GM23248 (cell line): ENCODE results near the gene CD1E. TPM values are rescaled to one million over a fixed set of nuclear protein-coding genes. Genes with fewer than 3 reads are reported as not detected.

Experiments
- DNase-seq: peaks from one replicate; pipeline ENCODE4 v3.0.0-alpha.2; 2015
- H2AFZ ChIP-seq: fragments of 200-600 bp; sonication (generic); 2 replicates; pipeline ENCODE4 v1.6.1; 2016; ENCODE audit warnings: antibody characterized with exemption
- H3F3A ChIP-seq: fragments of 200-600 bp; sonication (generic); 2 replicates; pipeline ENCODE4 v1.6.1; 2016; ENCODE audit warnings: mild to moderate bottlenecking, antibody characterized with exemption, mixed run types; ENCODE audit not compliant: insufficient read depth
- H3K27ac ChIP-seq: fragments of 200-600 bp; sonication (generic); 2 replicates; pipeline ENCODE4 v1.5.1; 2016; ENCODE audit warnings: mild to moderate bottlenecking
- H3K27me3 ChIP-seq: fragments of 200-600 bp; sonication (generic); replicated peaks from 2 replicates; pipeline ENCODE4 v1.6.1; 2016; ENCODE audit warnings: mild to moderate bottlenecking; ENCODE audit not compliant: insufficient read depth
- H3K36me3 ChIP-seq: fragments of 200-600 bp; sonication (generic); 2 replicates; pipeline ENCODE4 v1.6.1; 2016; ENCODE audit warnings: low read depth, mild to moderate bottlenecking
- H3K4me1 ChIP-seq: fragments of 200-600 bp; sonication (generic); 2 replicates; pipeline ENCODE4 v1.6.1; 2016; ENCODE audit warnings: mild to moderate bottlenecking; ENCODE audit not compliant: insufficient read depth
- H3K4me2 ChIP-seq: fragments of 200-600 bp; sonication (generic); one replicate; pipeline ENCODE4 v1.6.1; 2016; ENCODE audit warnings: mild to moderate bottlenecking; ENCODE audit not compliant: unreplicated experiment
- H3K4me3 ChIP-seq: fragments of 200-600 bp; sonication (generic); 2 replicates; pipeline ENCODE4 v1.5.1; 2016; ENCODE audit warnings: mild to moderate bottlenecking
- H3K79me2 ChIP-seq: fragments of 200-600 bp; sonication (generic); 2 replicates; pipeline ENCODE4 v1.6.1; 2016; ENCODE audit warnings: mild to moderate bottlenecking; ENCODE audit not compliant: insufficient read depth
- H3K9ac ChIP-seq: fragments of 200-600 bp; sonication (generic); 2 replicates; pipeline ENCODE4 v1.6.1; 2016; ENCODE audit warnings: mild to moderate bottlenecking
- H3K9me2 ChIP-seq: fragments of 200-600 bp; sonication (generic); 2 replicates; pipeline ENCODE4 v1.6.1; 2016; ENCODE audit warnings: mixed run types, mild to moderate bottlenecking, moderate library complexity; ENCODE audit not compliant: insufficient read depth
- H3K9me3 ChIP-seq: fragments of 200-600 bp; sonication (generic); one replicate; pipeline ENCODE4 v1.6.1; 2017; ENCODE audit warnings: low read depth
- H4K20me1 ChIP-seq: fragments of 200-600 bp; sonication (generic); 2 replicates; pipeline ENCODE4 v1.6.0; 2016; ENCODE audit not compliant: insufficient read depth
- EZH2 ChIP-seq: fragments of 200-600 bp; sonication (generic); IDR thresholded peaks from 2 replicates; pipeline ENCODE4 v1.6.1; 2018; ENCODE audit warnings: antibody characterized with exemption, mild to moderate bottlenecking; ENCODE audit not compliant: insufficient read depth, poor library complexity, severe bottlenecking
- EZH2phosphoT487 ChIP-seq: fragments of 200-600 bp; sonication (generic); IDR thresholded peaks from 2 replicates; pipeline ENCODE4 v1.6.1; 2018; ENCODE audit warnings: antibody characterized with exemption, moderate library complexity, mild to moderate bottlenecking, low read depth; ENCODE audit not compliant: insufficient read depth
- WGBS, 2 experiments: methylation state at CpG; one replicate each; pipeline ENCODE4 v1.1.6; 2015 to 2017; ENCODE audit warnings: low lambda C conversion rate in 2 of 2, low coverage in 1 of 2; ENCODE audit errors: missing lambda C conversion rate in 2 of 2; 5-methylcytosine and 5-hydroxymethylcytosine counted together
- in situ Hi-C: fragments of 300-500 bp; cut with MboI; formaldehyde crosslinking; loops from 2 replicates; pipeline ENCODE4 v1.15.0; 2020
- polyA plus RNA-seq: library from polyadenylated mRNA; unstranded; fragments of >200 nt; fragmentation: Nextera tagmentation; extraction: Ambion mirVana; gene quantifications from 2 replicates; pipeline ENCODE4 v1.2.1, GENCODE V29; 2016
- total RNA-seq: library from RNA; depleted of rRNA; stranded (reverse); fragments of >200 nt; shearing (Covaris generic); gene quantifications from 2 replicates; pipeline ENCODE4 v1.2.3, GENCODE V29; 2014

Gene CD1E
- total and polyA plus RNA-seq, 2 experiments from 2014 or later: not detected

GRCh38 chr1:158356616-158357015, 2.9 kb downstream of the CD1E start:
- WGBS, 2 experiments: 5 to 6% methylated on average over 3 of the region's 3 CpGs
- Histone ChIP-seq H3K36me3 (no peaks in the 10 kb centered on the region), H3K4me2 (no peak overlapping the region), H3K27me3 (no peaks in the 10 kb centered on the region), H3K79me2 (no peaks in the 10 kb centered on the region), H3K4me3 (no peak overlapping the region), H3F3A (no peaks in the 10 kb centered on the region), H3K9ac (no peak overlapping the region), H2AFZ (no peak overlapping the region), H3K4me1 (no peaks in the 10 kb centered on the region), H3K27ac (no peak overlapping the region), H3K9me3 (no peaks in the 10 kb centered on the region), H3K9me2 (no peaks in the 10 kb centered on the region), H4K20me1 (no peaks in the 10 kb centered on the region)
- in situ Hi-C loops: no loop called here
- DNase-seq: no peak
- TF ChIP-seq EZH2 (no peak), EZH2phosphoT487 (no peak)

GRCh38 chr1:158357441-158357840, 3.7 kb downstream of the CD1E start:
- 36 to 41% methylated on average over 1 of the region's 1 CpG for WGBS, 2 experiments

GRCh38 chr1:158362482-158362881, 8.8 kb downstream of the CD1E start:
- no peak overlapping the region for H3K4me2 ChIP-seq
- H3K9me2 ChIP-seq: no peaks in the 10 kb centered on the region
- H3F3A ChIP-seq: no peaks in the 10 kb centered on the region
- H3K27me3 ChIP-seq: no peaks in the 10 kb centered on the region
- no peak overlapping the region for H2AFZ ChIP-seq
- no peaks in the 10 kb centered on the region for H3K79me2 ChIP-seq
- no peaks in the 10 kb centered on the region for H3K9me3 ChIP-seq
- H3K36me3 ChIP-seq: no peaks in the 10 kb centered on the region
- DNase-seq: no peak
- no peak overlapping the region for H3K4me3 ChIP-seq
- no peak overlapping the region for H3K9ac ChIP-seq
- in situ Hi-C loops: no loop called here
- 4 to 5% methylated on average over 1 of the region's 1 CpG for WGBS, 2 experiments
- no peaks in the 10 kb centered on the region for H4K20me1 ChIP-seq
- H3K27ac ChIP-seq: no peak overlapping the region
- no peaks in the 10 kb centered on the region for H3K4me1 ChIP-seq
- TF ChIP-seq EZH2: no peak
- TF ChIP-seq EZH2phosphoT487: no peak

More at GRCh38 chr1:158357441-158357840, 3.7 kb downstream of the CD1E start:
- DNase-seq: no peak
- no peak overlapping the region for H3K4me2 ChIP-seq
- H3K9me3 ChIP-seq: no peaks in the 10 kb centered on the region
- in situ Hi-C loops: no loop called here
- H3K4me1 ChIP-seq: no peaks in the 10 kb centered on the region
- no peak overlapping the region for H2AFZ ChIP-seq
- no peak overlapping the region for H3K27ac ChIP-seq
- no peak for TF ChIP-seq EZH2phosphoT487
- TF ChIP-seq EZH2: no peak
- H3K36me3 ChIP-seq: no peaks in the 10 kb centered on the region
- H3K4me3 ChIP-seq: no peak overlapping the region
- H3K27me3 ChIP-seq: no peaks in the 10 kb centered on the region
- no peaks in the 10 kb centered on the region for H3K79me2 ChIP-seq
- H3K9ac ChIP-seq: no peak overlapping the region
- no peaks in the 10 kb centered on the region for H3K9me2 ChIP-seq
- H3F3A ChIP-seq: no peaks in the 10 kb centered on the region
- no peaks in the 10 kb centered on the region for H4K20me1 ChIP-seq

GRCh38 chr1:158362941-158363340, 9.2 kb downstream of the CD1E start:
- Histone ChIP-seq H3K4me3 (no peak overlapping the region), H3K27ac (no peak overlapping the region), H3K79me2 (no peaks in the 10 kb centered on the region), H3K9ac (no peak overlapping the region), H4K20me1 (no peaks in the 10 kb centered on the region), H2AFZ (no peak overlapping the region), H3K4me1 (no peaks in the 10 kb centered on the region), H3K27me3 (no peaks in the 10 kb centered on the region), H3K9me2 (no peaks in the 10 kb centered on the region), H3K36me3 (no peaks in the 10 kb centered on the region), H3K4me2 (no peak overlapping the region), H3F3A (no peaks in the 10 kb centered on the region), H3K9me3 (no peaks in the 10 kb centered on the region)
- DNase-seq: no peak
- WGBS, 2 experiments: 0 to 8% methylated on average over 1 of the region's 1 CpG
- in situ Hi-C loops: no loop called here
- no peak for TF ChIP-seq EZH2phosphoT487
- no peak for TF ChIP-seq EZH2

- H3K9me3 ChIP-seq: no peaks in the 10 kb centered on the region
- H4K20me1 ChIP-seq: no peaks in the 10 kb centered on the region
- H3K9me2 ChIP-seq: no peaks in the 10 kb centered on the region
- H3K4me3 ChIP-seq: no peak overlapping the region
- H2AFZ ChIP-seq: no peak overlapping the region
- H3K4me2 ChIP-seq: no peak overlapping the region
- no peaks in the 10 kb centered on the region for H3K79me2 ChIP-seq
- H3K4me1 ChIP-seq: no peaks in the 10 kb centered on the region
- no peaks in the 10 kb centered on the region for H3K27me3 ChIP-seq
- H3K36me3 ChIP-seq: no peaks in the 10 kb centered on the region
- H3K9ac ChIP-seq: no peak overlapping the region
- in situ Hi-C loops: no loop called here
- H3K27ac ChIP-seq: no peak overlapping the region
- H3F3A ChIP-seq: no peaks in the 10 kb centered on the region
- DNase-seq: no peak
- TF ChIP-seq EZH2phosphoT487 (no peak), EZH2 (no peak)
Measured at GRCh38 chr1:158366783-158367182, 13.1 kb downstream of the CD1E start.
